Fibroblast of mammary gland (primary cell): ENCODE results near the gene FAIM2.

Experiments used
- DNase-seq: peaks from one replicate; pipeline ENCODE4 v3.0.0-alpha.2; 2010; ENCODE audit warnings: low read depth
- H3K4me3 ChIP-seq: 2 replicates; pipeline ENCODE4 v1.5.1; 2011; ENCODE audit warnings: low read depth, mild to moderate bottlenecking, low read length, moderate library complexity; ENCODE audit not compliant: control insufficient read depth
- TF ChIP-seq, protein P1 (sequence below): conservative IDR thresholded peaks from 2 replicates; pipeline ENCODE4 v1.5.1; 2011; ENCODE audit warnings: low read depth, low read length, inconsistent platforms; ENCODE audit not compliant: control insufficient read depth, insufficient read depth

FAIM2 gene

DNA sequence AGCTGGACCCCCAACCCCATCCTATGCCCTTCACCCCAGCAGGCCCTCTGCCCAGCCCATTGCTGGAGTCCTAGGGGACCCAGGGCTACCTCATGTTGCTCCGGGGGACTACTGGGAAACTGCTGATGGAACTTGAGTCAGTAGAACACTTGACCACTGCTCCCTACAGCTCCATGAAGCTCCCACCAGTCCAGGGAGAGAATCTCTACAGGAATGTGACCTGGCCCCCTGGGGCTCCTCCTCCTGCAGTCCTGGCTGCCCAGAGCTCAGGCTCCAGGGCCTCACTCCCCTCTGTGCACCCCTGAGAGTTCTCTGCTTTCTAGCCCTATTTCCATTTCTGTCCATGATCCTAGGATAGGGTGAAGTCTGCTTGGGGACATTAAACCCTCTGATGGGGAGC lies 36.0 kb upstream of the FAIM2 start:
- DNase-seq: no peak
- H3K4me3 ChIP-seq: no peak overlapping the region
- TF ChIP-seq, protein P1, sequence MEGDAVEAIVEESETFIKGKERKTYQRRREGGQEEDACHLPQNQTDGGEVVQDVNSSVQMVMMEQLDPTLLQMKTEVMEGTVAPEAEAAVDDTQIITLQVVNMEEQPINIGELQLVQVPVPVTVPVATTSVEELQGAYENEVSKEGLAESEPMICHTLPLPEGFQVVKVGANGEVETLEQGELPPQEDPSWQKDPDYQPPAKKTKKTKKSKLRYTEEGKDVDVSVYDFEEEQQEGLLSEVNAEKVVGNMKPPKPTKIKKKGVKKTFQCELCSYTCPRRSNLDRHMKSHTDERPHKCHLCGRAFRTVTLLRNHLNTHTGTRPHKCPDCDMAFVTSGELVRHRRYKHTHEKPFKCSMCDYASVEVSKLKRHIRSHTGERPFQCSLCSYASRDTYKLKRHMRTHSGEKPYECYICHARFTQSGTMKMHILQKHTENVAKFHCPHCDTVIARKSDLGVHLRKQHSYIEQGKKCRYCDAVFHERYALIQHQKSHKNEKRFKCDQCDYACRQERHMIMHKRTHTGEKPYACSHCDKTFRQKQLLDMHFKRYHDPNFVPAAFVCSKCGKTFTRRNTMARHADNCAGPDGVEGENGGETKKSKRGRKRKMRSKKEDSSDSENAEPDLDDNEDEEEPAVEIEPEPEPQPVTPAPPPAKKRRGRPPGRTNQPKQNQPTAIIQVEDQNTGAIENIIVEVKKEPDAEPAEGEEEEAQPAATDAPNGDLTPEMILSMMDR: no peak

DNA sequence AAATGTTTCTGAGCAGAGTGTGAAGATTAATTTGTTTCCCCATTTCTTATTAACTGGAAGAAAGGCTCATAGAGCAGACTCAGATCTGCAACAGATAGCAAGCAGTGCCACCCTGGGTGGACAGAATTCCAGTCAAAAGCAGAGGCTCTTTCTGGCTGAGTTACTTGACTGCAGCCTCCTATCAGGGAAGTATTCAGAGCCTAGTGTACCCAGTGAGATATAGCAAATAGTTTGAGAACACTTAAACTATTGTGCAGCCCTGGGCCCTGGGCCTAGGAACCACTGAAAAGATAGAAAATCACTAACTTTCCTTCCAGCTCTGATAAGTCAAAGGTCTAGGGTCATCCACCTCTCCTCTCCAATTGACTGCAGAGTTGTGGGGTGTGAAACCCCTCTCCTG lies 35.6 kb upstream of the FAIM2 start:
- no peak overlapping the region for H3K4me3 ChIP-seq
- no peak for DNase-seq

GRCh38 chr12:49937639-49938300 lies 34.1 kb upstream of the FAIM2 start:
- DNase-seq: no peak
- H3K4me3 ChIP-seq: no peak overlapping the region
- TF ChIP-seq, protein P1: no peak

More for the DNA sequence above, 35.6 kb upstream of the FAIM2 start:
- TF ChIP-seq, protein P1: no peak

DNA sequence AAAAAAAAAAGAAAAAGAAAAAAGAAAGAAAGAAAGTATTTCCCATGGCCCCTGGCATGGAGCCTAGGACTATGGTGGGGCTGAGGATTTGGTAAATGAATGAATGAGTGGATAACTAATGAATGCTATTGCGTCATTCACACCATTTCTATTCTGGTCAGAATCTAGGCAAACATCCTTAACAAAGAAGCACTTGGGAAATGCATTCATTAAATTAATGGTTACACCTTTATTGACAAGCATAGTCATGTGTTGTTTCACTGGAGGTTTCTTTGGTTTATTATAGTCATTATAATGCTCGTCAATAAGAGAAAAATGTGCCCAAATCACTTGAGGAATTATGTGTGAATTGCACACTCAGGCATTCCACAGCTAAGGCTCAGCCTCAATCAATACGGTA lies 33.2 kb upstream of the FAIM2 start:
- TF ChIP-seq, protein P1: no peak
- H3K4me3 ChIP-seq: no peak overlapping the region
- peak; percentile 7 for DNase-seq

DNA sequence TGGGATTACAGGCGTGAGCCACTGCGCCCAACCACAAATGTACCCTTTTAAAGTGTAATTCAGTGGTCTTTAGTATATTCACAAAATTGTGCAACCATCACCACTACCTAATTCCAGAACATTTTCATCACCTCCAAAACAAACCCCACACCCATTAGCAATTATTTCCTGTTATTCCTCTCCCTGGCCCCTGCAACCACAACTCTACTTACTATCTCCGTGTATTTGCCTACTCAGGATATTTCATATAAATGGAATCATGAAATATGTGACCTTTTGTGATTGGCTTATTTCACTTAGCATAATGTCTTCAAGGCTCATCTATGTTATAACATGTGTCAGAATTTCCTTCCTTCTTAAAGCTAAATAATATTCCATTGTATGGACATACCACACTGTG lies 30.8 kb upstream of the FAIM2 start:
- no peak overlapping the region for H3K4me3 ChIP-seq
- TF ChIP-seq, protein P1: no peak
- no peak for DNase-seq

DNA sequence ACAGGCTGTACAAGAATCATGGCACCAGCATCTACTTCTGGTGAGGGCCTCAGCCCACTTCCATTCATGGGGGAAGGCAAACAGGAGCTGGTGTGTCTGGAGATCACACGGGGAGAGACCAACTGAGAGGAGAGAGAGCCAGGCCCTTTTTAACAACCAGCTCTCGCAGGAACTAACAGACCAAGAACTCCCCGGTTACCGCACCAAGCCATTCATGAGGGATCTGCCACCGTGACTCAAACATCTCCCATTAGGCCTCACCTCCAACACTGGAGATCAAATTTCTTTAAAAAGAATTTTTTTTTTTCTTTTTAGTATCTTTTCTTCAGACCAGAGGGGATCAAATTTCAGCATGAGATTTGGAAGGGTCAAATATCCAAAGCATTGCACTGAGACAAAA lies 30.1 kb upstream of the FAIM2 start:
- no peak overlapping the region for H3K4me3 ChIP-seq
- TF ChIP-seq, protein P1: no peak
- peak; percentile 56 for DNase-seq
